ENCODE data around the gene STX12.

GRCh38 chr1:27873671-27874384 lies 100.8 kb downstream of the STX12 start:
- TF ChIP-seq CTCF (IDR thresholded peaks at IDR 0.05) = no peak
- no peak for TF ChIP-seq POLR2A (IDR thresholded peaks at IDR 0.05)
